DOHH2 (cell line): ENCODE data around the gene TCERG1L.

Experiments
- EZH2phosphoT487 ChIP-seq: fragments of 200-600 bp; sonication (generic); IDR thresholded peaks from 2 replicates; pipeline ENCODE4 v1.6.1; 2017; ENCODE audit warnings: borderline replicate concordance, mild to moderate bottlenecking, antibody characterized with exemption, low read length, moderate library complexity, mixed read lengths
- TF ChIP-seq, protein P1 (sequence below): fragments of 200-600 bp; sonication (generic); IDR thresholded peaks from one replicate; pipeline ENCODE4 v1.5.1; 2014; ENCODE audit warnings: antibody characterized with exemption, mild to moderate bottlenecking, low read depth, low read length; ENCODE audit not compliant: poor library complexity, severe bottlenecking

DNA sequence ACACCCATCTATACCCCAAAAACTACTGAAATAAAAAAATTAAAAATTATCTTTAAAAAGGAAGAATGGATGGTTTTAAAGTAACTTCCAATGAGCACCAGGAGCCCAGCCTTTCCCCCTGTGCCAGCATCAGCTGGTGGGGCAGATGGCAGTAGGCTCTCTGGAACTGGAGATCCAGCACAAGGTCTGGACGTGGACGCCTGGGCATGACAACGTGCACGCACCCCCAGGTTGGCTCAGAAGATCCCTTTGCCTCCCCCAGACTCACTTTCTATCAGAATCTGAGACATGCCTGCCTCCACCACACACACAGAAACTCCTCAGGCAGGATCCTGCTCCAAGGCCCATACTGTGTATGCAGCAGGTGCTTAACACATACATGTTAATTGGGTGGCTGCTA is 35.8 kb downstream of the TCERG1L start:
- TF ChIP-seq, protein P1, sequence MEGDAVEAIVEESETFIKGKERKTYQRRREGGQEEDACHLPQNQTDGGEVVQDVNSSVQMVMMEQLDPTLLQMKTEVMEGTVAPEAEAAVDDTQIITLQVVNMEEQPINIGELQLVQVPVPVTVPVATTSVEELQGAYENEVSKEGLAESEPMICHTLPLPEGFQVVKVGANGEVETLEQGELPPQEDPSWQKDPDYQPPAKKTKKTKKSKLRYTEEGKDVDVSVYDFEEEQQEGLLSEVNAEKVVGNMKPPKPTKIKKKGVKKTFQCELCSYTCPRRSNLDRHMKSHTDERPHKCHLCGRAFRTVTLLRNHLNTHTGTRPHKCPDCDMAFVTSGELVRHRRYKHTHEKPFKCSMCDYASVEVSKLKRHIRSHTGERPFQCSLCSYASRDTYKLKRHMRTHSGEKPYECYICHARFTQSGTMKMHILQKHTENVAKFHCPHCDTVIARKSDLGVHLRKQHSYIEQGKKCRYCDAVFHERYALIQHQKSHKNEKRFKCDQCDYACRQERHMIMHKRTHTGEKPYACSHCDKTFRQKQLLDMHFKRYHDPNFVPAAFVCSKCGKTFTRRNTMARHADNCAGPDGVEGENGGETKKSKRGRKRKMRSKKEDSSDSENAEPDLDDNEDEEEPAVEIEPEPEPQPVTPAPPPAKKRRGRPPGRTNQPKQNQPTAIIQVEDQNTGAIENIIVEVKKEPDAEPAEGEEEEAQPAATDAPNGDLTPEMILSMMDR, result no peak
- TF ChIP-seq EZH2phosphoT487, result no peak
